Hematopoietic multipotent progenitor cell treated with erythropoietin and hydrocortisone succinate and interleukin-3 and kit ligand, for 15 days (in vitro differentiated cells): Measurements from ENCODE around the gene TMEM132C.

Experiments used
- DNase-seq: peaks from one replicate; pipeline ENCODE4 v3.0.0-alpha.2; 2015; ENCODE audit warnings: low spot score

TMEM132C gene

DNA sequence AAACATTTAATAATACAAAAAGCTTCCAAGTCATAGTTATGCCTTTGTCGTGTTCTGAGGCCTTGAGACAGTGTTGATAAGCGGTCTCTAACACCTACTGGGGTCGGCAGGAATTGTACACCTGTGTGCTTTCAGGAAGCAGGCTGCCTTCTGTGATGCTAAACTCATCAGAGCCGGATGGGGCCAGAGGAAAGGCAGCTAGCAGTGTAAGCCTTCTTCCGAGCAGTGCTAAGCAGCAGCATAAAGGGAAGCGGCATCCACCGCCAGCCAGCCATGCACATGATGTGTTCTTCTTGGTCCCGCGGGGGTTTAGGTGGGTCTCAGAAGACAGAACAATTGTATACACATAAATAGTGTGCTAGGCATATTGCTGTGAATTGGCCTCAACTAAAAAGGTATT lies 397.5 kb downstream of the TMEM132C start:
- no peak for DNase-seq

GRCh38 chr12:128667193-128667592 lies 400.2 kb downstream of the TMEM132C start:
- DNase-seq: no peak

DNA sequence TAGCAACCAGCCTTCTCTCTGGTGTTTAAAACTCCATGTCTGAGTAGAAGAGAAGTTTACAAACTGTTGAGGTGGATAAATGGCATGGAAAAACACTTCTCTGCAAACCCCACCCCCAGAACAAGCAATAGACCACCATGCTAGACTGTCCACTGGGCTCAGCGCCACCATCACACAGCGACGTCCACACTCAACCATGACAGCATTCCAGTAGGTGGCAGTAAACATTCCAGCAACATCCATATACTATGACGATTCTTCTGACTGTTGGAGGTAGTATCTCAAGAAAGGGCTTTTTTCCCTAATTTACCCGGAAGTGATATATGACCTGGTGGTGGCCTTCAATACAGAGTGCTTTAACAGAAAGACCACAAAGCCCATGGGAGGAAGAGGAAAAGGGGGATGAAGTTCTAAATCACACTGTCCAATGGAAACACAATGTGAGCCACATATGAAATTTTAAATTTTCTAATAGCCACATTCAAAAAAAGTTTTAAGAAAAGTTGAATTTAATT lies 404.6 kb downstream of the TMEM132C start:
- DNase-seq: no peak

- no peak for DNase-seq
Measured at GRCh38 chr12:128672428-128672827, 405.5 kb downstream of the TMEM132C start.

GRCh38 chr12:128672893-128673292 lies 405.9 kb downstream of the TMEM132C start:
- no peak for DNase-seq

- DNase-seq: no peak
Measured at GRCh38 chr12:128675576-128675975, 408.6 kb downstream of the TMEM132C start.

- no peak for DNase-seq
Measured at GRCh38 chr12:128680555-128680954, 413.6 kb downstream of the TMEM132C start.

- no peak for DNase-seq
Measured at GRCh38 chr12:128682548-128683275, 415.7 kb downstream of the TMEM132C start.

- no peak for DNase-seq
Measured at GRCh38 chr12:128684352-128684751, 417.4 kb downstream of the TMEM132C start.

GRCh38 chr12:128685903-128686475 lies 419.0 kb downstream of the TMEM132C start:
- no peak for DNase-seq

DNA sequence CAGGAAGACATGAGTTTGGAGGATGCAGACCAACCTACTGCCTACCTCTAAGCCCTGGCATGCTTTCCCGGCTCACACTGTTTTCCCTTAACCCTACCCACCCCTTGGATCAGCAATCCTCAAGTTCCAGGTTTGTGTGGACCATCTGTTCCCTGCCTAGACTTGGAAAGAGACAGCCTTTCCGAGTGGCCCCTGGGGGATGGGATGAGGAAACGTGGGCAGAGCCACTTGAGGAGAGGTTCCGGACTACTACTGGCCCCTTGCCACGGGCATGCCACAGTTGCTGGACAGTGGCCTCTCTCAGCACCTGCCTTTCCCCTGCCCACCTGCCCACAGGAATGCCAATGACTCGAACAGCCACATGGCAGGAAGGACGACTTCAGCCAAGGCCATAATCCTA lies 420.9 kb downstream of the TMEM132C start:
- no peak for DNase-seq

DNA sequence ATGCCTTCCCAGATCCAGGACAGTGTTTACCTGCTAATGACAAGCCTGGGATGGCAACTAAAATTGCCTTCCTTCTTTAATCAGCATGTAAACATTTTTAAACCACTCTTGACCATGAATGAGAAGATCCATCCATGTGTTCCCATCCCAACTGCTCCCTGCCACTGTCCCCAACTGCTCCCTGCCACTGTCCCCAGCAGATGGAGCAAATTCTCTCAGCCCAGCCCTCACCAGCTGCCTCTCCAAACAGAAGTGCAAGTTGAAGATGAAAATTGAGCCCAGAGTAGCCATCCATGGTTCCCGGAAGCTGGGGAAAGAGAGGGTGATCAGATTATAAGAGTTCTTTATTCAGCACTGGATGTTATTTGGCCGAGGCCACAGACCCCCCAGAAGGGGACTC lies 423.7 kb downstream of the TMEM132C start:
- no peak for DNase-seq

DNA sequence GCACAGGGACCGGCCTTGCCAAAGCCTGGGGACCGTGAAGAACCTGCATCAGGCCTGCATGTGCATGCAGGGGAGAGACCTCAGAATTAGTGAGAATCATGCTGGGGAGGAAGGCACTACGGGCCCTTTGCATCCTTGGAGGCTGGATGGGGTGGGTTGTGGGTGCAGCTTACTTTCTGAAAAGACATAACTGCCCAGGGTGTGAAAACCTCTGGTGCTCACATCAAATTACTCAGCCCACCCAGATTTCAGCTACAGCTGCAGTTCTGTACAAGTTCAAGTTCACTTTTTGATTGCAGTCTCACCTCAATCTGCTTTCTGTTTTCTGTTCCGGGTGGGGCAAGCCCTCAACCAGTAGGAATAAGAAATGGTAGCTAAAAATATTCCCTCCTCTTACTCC lies 426.1 kb downstream of the TMEM132C start:
- no peak for DNase-seq

DNA sequence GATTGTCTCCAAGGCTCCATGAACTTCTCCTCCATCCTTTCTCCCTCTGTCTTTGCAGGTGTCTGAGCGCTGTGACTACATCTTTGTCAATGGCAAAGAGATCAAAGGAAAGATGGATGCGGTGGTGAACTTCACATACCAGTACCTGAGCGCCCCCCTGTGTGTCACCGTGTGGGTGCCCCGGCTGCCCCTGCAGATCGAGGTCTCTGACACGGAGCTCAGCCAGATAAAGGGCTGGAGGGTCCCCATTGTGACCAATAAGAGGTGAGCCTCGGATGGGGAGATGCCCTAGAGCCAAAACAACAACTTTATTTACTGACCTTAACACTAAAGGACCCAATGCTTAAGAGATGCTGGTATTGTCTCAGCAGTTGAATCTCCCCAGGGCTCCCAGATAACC lies 426.8 kb downstream of the TMEM132C start:
- no peak for DNase-seq

GRCh38 chr12:128694445-128694844 lies 427.5 kb downstream of the TMEM132C start:
- no peak for DNase-seq

GRCh38 chr12:128695697-128696096 lies 428.7 kb downstream of the TMEM132C start:
- DNase-seq: no peak

GRCh38 chr12:128698301-128698972 lies 431.5 kb downstream of the TMEM132C start:
- DNase-seq: no peak

- no peak for DNase-seq
Measured at GRCh38 chr12:128699106-128699505, 432.1 kb downstream of the TMEM132C start.

GRCh38 chr12:128702371-128702770 lies 435.4 kb downstream of the TMEM132C start:
- DNase-seq: no peak

DNA sequence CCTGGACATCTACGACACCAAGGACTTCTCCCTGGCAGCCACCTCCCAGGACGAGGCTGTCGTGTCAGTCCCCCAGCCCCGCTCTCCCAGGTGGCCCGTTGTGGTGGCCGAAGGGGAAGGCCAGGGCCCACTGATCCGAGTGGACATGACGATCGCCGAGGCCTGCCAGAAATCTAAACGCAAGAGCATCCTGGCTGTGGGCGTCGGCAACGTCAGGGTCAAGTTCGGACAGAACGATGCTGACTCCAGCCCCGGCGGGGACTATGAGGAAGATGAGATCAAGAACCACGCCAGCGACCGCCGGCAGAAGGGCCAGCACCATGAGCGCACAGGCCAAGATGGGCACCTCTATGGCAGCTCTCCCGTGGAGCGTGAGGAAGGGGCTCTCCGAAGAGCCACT lies 438.2 kb downstream of the TMEM132C start:
- no peak for DNase-seq

DNA sequence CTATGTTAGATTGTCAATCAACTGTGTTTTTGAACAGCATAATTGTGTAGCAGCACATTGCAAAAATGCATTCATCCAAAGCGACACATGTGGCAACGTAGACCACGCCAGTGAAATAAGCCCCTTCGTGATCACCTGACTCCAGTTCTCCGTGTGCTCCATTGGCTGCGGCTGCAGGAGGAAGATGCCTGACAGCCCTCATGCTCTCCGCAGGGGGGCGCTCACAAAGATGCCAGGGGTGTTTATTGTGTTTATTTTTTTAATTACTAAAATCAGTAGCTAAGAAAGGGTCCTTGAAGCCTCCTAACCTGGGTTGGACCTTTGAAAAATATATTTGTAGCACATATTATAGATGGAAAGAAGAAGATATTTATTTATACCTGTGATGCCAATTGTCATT lies 440.5 kb downstream of the TMEM132C start:
- no peak for DNase-seq

DNA sequence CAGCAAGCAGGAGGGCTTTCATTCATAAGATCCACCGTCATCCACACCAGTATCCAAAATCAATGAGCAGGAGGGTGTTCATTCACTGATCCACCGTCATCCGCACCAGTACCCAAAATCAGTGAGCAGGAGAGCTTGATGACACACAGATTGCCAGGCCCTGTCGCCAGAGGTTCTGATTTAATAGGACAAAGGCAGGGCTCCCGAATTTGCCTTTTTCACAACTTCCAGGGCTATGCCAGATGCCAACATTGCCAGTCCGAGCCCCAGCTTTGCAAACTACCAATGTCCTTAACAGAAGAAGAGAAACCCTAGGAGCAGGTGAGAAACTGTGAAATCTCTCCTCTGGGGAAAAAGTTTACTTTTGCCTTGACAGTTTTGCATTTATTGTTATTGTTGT lies 441.8 kb downstream of the TMEM132C start:
- DNase-seq: no peak

GRCh38 chr12:128709660-128710059 lies 442.7 kb downstream of the TMEM132C start:
- DNase-seq: no peak
